CD4-positive, alpha-beta T cell treated with Interferon gamma for 1 hour (primary cell): ENCODE measurements around the gene LAPTM4A.
A peak's percentile ranks its signal among the peaks of the same experiment; 100 is the strongest.
"Not testable (repeated sequence)": the region's sequence is repeated elsewhere in the genome, so short reads cannot be mapped to it uniquely, and the experiment has no call there.

ENCODE experiments used
- DNase-seq: peaks from one replicate; pipeline ENCODE4 v3.0.0-alpha.2; 2020

The LAPTM4A gene

GRCh38 chr2:20050104-20050645, 1.3 kb downstream of the LAPTM4A start:
- DNase-seq, result peak; percentile 65

DNA sequence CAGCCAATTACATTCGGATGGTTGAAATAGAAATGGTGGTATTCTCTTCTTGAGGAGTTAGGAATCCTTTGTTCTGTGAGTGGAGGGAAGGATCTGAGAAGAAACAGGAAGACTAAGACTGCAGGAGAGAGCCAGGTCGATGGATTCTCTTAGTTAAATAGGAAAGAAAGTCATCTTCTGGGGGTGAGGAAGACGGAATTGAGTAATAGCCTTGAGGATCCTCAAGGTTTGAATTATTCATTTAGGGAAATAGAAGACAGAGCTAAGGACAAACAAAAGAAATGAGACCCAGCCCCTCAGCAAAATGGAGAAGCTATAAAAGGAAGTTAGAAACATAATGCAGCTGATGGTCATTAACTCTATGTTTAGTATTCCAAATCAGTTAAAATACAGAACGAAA, 1.8 kb downstream of the LAPTM4A start:
- no peak for DNase-seq

- no peak for DNase-seq
Measured at GRCh38 chr2:20048488-20049448, 2.7 kb downstream of the LAPTM4A start.

DNA sequence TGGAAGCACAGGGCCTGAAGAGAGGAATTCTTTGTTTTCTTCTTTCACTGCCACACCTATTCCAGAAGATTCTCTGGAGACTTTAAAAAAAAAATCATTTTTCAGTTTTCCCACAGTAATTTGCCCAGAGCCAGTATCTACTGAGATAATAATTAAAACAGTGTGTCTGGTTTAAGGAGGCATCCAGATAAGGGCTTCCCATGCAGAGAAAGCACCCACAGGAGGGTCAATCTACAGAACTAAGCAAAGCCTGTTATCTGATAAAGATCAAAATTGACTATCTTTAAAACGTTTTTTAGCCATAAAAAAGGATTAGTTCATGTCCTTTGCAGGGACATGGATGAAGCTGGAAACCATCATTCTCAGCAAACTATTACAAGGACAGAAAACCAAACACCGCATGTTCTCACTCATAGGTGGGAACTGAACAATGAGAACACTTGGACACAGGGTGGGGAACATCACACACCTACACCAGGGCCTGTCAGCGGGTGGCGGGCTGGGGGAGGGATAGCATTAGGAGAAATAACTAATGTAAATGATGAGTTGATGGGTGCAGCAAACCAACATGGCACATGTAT, 5.6 kb downstream of the LAPTM4A start:
- DNase-seq, result not testable (repeated sequence)

- no peak for DNase-seq
Measured at GRCh38 chr2:20044778-20045177, 6.7 kb downstream of the LAPTM4A start.

- DNase-seq, result no peak
Measured at GRCh38 chr2:20042531-20042930, 8.9 kb downstream of the LAPTM4A start.

GRCh38 chr2:20040489-20041172, 10.8 kb downstream of the LAPTM4A start:
- DNase-seq, result no peak

GRCh38 chr2:20037660-20038059, 13.8 kb downstream of the LAPTM4A start:
- no peak for DNase-seq

DNA sequence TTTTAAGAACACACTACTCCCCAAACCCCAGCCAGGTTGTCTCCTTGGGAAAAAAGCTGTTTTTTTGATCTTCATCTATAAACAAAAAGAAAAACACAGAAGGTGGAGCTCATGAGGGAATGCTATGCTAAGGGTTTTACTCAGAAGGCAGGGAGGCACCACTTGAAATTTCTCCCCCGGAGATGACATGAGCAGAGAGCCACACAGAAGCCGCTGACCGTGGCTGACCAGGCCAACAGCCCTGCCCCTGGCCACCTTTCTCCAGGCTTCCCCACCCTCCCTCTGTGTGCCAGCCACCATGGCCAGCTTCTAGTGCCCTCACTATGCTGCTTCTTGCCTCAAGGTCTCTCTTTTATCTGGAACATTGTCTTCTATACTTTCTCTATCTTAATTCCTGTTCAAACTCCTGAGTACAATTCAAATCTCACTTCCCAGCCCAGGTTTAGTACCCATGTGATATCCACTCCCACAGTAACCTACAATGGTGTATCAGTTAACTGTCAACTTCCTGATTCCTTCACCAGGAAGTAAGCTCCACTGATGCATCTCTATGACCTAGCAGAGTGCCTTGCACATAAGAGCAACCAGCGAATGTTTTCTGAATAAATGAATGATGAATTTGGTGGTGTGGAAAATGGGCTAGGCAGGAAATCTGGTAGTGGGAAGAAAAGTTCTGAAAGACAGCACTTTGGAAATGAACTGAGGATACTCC, 15.3 kb downstream of the LAPTM4A start:
- DNase-seq, result no peak

GRCh38 chr2:20034821-20035220, 16.6 kb downstream of the LAPTM4A start:
- no peak for DNase-seq

GRCh38 chr2:20034218-20034617, 17.2 kb downstream of the LAPTM4A start:
- no peak for DNase-seq

- no peak for DNase-seq
Measured at GRCh38 chr2:20033322-20033721, 18.1 kb downstream of the LAPTM4A start.

- no peak for DNase-seq
Measured at GRCh38 chr2:20030224-20030623, 21.2 kb downstream of the LAPTM4A start.

GRCh38 chr2:20027705-20028434, 23.6 kb downstream of the LAPTM4A start:
- DNase-seq, result no peak

- no peak for DNase-seq
Measured at GRCh38 chr2:20027260-20027677, 24.2 kb downstream of the LAPTM4A start.

DNA sequence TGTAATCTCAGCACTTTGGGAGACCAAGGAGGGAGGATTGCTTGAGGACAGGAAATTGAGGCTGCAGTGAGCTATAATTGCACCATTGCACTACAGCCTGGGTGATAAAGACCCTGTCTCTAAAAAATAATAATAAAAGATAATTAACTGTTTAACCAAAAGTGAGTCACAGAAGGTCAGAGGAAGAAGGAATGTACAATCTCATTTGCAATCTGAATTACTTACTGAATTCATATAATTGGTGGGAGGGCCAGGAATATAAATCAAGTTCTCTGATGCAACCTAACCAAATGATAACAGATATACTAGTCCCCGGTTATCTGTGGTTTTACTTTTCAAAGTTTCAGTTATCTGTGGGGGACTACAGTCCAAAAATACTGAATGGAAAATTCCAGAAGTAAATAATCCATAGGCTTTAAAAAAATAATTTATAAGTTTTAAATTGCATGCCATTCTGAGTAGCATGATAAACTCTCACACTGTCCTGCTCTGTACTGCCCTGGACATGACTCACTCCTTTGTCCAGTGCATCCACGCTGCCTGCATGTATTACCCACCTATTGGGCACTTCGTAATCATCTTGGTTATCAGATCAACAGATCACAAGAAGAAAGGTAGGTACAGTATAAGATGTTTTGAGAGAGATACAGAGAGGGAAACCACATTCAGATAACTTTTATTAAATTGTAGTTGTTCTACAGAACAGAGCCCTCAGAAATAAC, 26.2 kb downstream of the LAPTM4A start:
- no peak for DNase-seq

GRCh38 chr2:20023688-20024087, 27.7 kb downstream of the LAPTM4A start:
- DNase-seq, result no peak

DNA sequence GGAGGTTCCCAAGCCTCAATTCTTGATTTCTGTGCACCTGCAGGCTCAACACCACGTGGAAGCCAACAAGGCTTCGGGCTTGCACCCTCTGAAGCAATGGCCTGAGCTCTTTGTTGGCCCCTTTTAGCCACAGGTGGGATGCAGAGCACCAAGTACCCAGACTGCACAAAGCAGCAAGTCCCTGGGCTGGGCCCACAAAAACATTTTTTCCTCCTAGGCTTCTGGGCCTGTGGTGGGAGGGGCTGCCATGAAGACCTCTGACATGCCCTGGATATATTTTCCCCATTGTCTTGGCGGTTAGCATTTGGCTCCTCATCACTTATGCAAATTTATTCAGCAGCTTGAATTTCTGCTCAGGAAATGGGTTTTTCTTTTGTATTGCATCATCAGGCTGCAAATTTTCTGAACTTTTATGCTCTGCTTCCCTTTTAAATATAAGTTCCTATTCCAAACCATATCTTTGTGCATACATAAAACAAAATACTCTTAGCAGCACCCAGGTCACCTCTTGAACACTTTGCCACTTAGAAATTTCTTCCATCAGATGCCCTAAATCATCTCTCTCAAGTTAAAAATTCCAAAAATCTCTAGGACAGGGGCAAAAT, 29.9 kb downstream of the LAPTM4A start:
- DNase-seq, result no peak

DNA sequence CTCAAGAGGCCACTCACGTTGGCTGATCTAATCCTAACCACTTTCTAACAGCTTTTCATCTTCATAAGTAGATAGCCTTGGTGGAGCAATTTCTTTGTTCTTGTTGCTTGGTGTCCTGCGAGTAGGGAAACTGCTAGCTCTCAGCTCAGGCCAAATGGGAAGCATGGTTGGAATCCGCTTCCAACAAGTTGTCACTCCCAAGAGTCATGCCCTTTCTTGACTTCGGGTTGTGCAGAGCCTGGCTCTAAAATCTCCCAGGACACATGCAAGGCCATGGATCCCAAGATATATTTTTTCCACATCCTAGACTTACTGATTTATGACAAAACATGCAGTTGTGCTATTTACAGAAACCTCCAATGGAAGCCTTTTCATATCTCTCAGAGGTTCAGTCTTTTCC, 31.7 kb downstream of the LAPTM4A start:
- DNase-seq, result no peak

DNA sequence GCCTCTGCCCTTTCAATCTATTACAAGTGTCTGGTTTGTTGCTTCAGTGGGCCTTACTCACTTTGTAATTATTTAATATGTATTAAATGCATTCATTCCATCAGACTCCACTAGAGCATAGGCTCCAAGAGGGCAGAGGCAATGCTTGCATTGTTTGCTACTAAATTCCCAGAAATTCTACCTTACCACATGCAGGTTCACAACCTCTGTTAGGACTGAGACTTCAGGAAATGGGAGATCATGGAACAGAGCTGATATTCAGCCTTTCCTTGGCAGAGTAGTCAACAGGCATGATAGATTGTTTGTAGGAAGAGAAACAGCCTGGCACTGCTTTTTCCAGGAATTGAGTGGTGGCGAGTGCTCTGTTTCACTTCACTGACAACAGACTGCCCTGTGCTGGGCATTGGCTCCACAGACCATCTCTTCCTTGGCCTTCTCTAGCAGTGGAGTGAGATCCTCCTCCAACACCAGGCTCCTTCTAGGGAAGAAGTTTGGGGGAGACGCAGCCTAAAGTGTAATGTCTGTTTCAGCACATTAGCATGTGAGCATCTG, 32.8 kb downstream of the LAPTM4A start:
- no peak for DNase-seq

GRCh38 chr2:20016346-20016745, 35.1 kb downstream of the LAPTM4A start:
- no peak for DNase-seq
